Endothelial cell of umbilical vein (primary cell): ENCODE measurements around the gene FEZF1. TPM values are rescaled to one million over a fixed set of nuclear protein-coding genes. Genes with fewer than 3 reads are reported as not detected.

Experiments used
- BruUV-seq: library from RNA; stranded (reverse); fragments of 400-500 nt; replicated peaks from 2 replicates; lab custom pipeline; 2021; lab: Mats Ljungman, UMichigan
- CTCF ChIA-PET: fragments of 300-600, 350-600 bp; sonication (Branson Sonifier 250); formaldehyde crosslinking; loops from one replicate; lab custom pipeline; 2021; ENCODE audit warnings: antibody characterized with exemption, inconsistent platforms; lab: Charles Lee
- POLR2A ChIA-PET: fragments of 300-600, 350-600 bp; sonication (Branson Sonifier 250); formaldehyde crosslinking; loops from one replicate; lab custom pipeline; 2021; ENCODE audit warnings: antibody characterized with exemption, inconsistent platforms; lab: Charles Lee
- DNase-seq: peaks from one replicate; pipeline ENCODE4 v3.0.0-alpha.2; 2011; ENCODE audit warnings: low read depth, low spot score
- FAIRE-seq: peaks from 2 replicates; lab custom pipeline; 2011; peaks lifted over from hg19 to GRCh38; lab: Jason Lieb, UNC
- H2AFZ ChIP-seq: 2 replicates; pipeline ENCODE4 v1.6.0; 2012; ENCODE audit warnings: low read depth, low read length, control low read depth, inconsistent platforms
- H3K27ac ChIP-seq: 2 replicates; pipeline ENCODE4 v1.5.1; 2011; ENCODE audit warnings: low read depth, mild to moderate bottlenecking, control low read depth, low read length, moderate library complexity; ENCODE audit not compliant: insufficient read depth
- H3K27me3 ChIP-seq, 2 experiments: 2 replicates each; pipeline versions ENCODE4 v1.6.0 to v1.6.1; 2011; ENCODE audit warnings: low read length in 2 of 2, mixed read lengths in 1 of 2; ENCODE audit not compliant: control insufficient read depth in 2 of 2, insufficient read depth in 2 of 2
- H3K36me3 ChIP-seq, 2 experiments: 2 replicates in 1 of 2; 3 replicates in 1 of 2; pipeline ENCODE4 v1.5.1; 2011; ENCODE audit warnings: low read length in 2 of 2, mild to moderate bottlenecking in 1 of 2, moderate library complexity in 1 of 2; ENCODE audit not compliant: control insufficient read depth in 2 of 2, insufficient read depth in 2 of 2; ENCODE audit errors: extremely low read depth in 1 of 2
- H3K4me1 ChIP-seq: 3 replicates; pipeline ENCODE4 v1.5.1; 2011; ENCODE audit warnings: mild to moderate bottlenecking, low read length; ENCODE audit not compliant: control insufficient read depth, insufficient read depth; ENCODE audit errors: extremely low read depth
- H3K4me2 ChIP-seq: 2 replicates; pipeline ENCODE4 v1.6.1; 2011; ENCODE audit warnings: low read length, control low read depth, mixed read lengths; ENCODE audit not compliant: insufficient read depth
- H3K4me3 ChIP-seq, 3 experiments: fragments of 200-600 bp in 1 of 3; sonication (generic), shearing (Covaris generic) in 1 of 3; replicated peaks in 1 of 3; 2 replicates each; pipeline ENCODE4 v1.5.1; 2011 to 2016; ENCODE audit warnings: control low read depth in 3 of 3, low read length in 3 of 3, mild to moderate bottlenecking in 2 of 3, inconsistent platforms in 1 of 3, low read depth in 1 of 3, moderate library complexity in 1 of 3; ENCODE audit not compliant: insufficient read depth in 1 of 3
- H3K79me2 ChIP-seq: 2 replicates; pipeline ENCODE4 v1.6.0; 2012; ENCODE audit warnings: low read length, inconsistent platforms; ENCODE audit not compliant: control insufficient read depth, insufficient read depth
- H3K9ac ChIP-seq: replicated peaks from 2 replicates; pipeline ENCODE3; 2011; ENCODE audit warnings: low read length, control low read depth; ENCODE audit not compliant: insufficient read depth; ENCODE audit errors: extremely low read depth
- H3K9me1 ChIP-seq: replicated peaks from 3 replicates; pipeline ENCODE4 v1.6.0; 2011; ENCODE audit warnings: mild to moderate bottlenecking, low read length; ENCODE audit not compliant: control insufficient read depth, insufficient read depth; ENCODE audit errors: extremely low read depth
- H3K9me3 ChIP-seq: replicated peaks from 2 replicates; pipeline ENCODE4 v1.5.1; 2012; ENCODE audit warnings: low read length, inconsistent platforms; ENCODE audit not compliant: control insufficient read depth, insufficient read depth
- H4K20me1 ChIP-seq: replicated peaks from 2 replicates; pipeline ENCODE3; 2011; ENCODE audit warnings: mild to moderate bottlenecking, low read length; ENCODE audit not compliant: control insufficient read depth, insufficient read depth; ENCODE audit errors: extremely low read depth
- FOS ChIP-seq: IDR thresholded peaks from 2 replicates; pipeline ENCODE4 v1.6.1; 2011; ENCODE audit warnings: mild to moderate bottlenecking, low read length, moderate library complexity, borderline replicate concordance; ENCODE audit not compliant: insufficient read depth
- GATA2 ChIP-seq: IDR thresholded peaks from 2 replicates; pipeline ENCODE4 v1.7.0; 2011; ENCODE audit warnings: low read depth, mild to moderate bottlenecking, moderate library complexity, mixed read lengths, low read length; ENCODE audit not compliant: insufficient read length, insufficient read depth
- JUN ChIP-seq: IDR thresholded peaks from 2 replicates; pipeline ENCODE4 v1.6.1; 2011; ENCODE audit warnings: borderline replicate concordance, low read depth; ENCODE audit not compliant: insufficient read length, insufficient read depth
- POLR2A ChIP-seq: IDR thresholded peaks from 2 replicates; pipeline ENCODE4 v1.6.1; 2012; ENCODE audit warnings: low read depth, mild to moderate bottlenecking, control low read depth, low read length
- dilution Hi-C: fragments of 300-500 bp; cut with MboI; formaldehyde crosslinking; loops from one replicate; pipeline ENCODE4 v1.15.0; 2019; ENCODE audit warnings: low sequenced_read_pairs; ENCODE audit not compliant: extremely low pct_ligation_motif_present
- intact Hi-C: fragments of 100-400 bp; cut with micrococcal nuclease; formaldehyde crosslinking; loops from one replicate; pipeline ENCODE4 v1.10.0; 2022
- polyA plus RNA-seq, 4 experiments: library from polyadenylated mRNA; depleted of rRNA in 3 of 4; stranded (reverse) in 3 of 4; unstranded in 1 of 4; fragments of >200 nt; gene quantifications; 2 replicates each; pipeline versions ENCODE4 v1.2.1 to v1.2.3, GENCODE V29; 2011 to 2012; ENCODE audit warnings: missing spikeins in 1 of 4
- total RNA-seq: library from RNA; stranded (reverse); gene quantifications from 2 replicates; pipeline ENCODE4 v1.2.3, GENCODE V29; 2021
- TF ChIP-seq, protein P1 (sequence below), 2 donors: IDR thresholded peaks; 1 replicate in 1 of 2; 2 replicates in 1 of 2; pipeline ENCODE4 v1.5.1; 2011; ENCODE audit warnings: low read length in 2 of 2, mild to moderate bottlenecking in 2 of 2, moderate library complexity in 2 of 2, control low read depth in 1 of 2, inconsistent platforms in 1 of 2, low read depth in 1 of 2; ENCODE audit not compliant: insufficient read depth in 1 of 2; ENCODE audit errors: extremely low read depth in 1 of 2

FEZF1 gene
- total and polyA plus RNA-seq, 2 donors (not counting 3 experiments of a cell fraction or from before 2014, with no cell fraction given): not detected

DNA sequence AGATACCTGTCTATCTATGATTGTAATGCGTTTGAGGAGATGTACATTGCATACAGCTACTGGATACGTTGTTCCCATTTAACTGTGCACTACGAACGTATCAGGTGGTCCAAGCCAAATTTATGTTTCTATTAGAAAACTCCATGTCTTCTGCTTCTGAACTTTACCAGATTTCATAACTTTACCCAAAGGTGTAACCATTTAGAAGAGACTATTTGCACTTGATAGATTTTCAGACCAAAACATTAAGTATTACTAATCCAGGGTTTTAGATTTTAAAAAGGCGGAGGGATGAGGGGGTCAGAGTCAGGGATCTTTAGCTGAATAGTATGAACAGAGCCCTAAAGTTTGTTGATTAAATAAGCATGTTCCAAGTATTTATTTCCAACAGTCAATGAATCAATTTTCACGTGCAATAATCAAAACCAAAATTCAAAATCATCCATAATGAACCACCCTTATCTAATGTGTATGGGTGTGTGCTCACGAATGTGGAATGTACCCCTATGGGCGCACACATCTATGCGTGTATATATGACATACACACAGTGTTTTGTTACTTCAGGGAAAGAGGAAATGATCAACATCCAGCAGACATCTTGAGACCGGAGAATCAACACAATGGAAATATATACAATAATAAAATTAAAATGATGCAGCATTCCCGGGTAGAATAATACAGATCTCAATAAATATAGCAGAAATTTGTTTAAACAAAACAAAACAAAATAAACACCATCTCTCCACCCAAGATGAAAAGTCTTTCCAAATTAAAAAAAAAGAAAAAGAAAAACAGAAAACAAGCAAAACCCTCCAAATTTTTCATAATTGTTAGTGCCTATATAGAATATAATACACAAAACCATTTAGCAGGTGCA, 3.4 kb downstream of the FEZF1 start:
- Histone ChIP-seq H3K4me3 (no peak overlapping the region), H3K4me1 (peaks cover 14% of the 10 kb centered on the region), H3K27me3 (peaks cover 82 to 98% of the 10 kb centered on the region in 2 experiments), H3K9me1 (no peaks in the 10 kb centered on the region), H3K79me2 (no peaks in the 10 kb centered on the region), H3K27ac (no peak overlapping the region), H3K9me3 (no peaks in the 10 kb centered on the region), H3K4me2 (no peak overlapping the region), H3K36me3 (no peaks in the 10 kb centered on the region), H4K20me1 (no peaks in the 10 kb centered on the region), H3K9ac (no peak overlapping the region), H2AFZ (no peak overlapping the region)
- BruUV-seq: no TSS peak
- TF ChIP-seq, protein P1, sequence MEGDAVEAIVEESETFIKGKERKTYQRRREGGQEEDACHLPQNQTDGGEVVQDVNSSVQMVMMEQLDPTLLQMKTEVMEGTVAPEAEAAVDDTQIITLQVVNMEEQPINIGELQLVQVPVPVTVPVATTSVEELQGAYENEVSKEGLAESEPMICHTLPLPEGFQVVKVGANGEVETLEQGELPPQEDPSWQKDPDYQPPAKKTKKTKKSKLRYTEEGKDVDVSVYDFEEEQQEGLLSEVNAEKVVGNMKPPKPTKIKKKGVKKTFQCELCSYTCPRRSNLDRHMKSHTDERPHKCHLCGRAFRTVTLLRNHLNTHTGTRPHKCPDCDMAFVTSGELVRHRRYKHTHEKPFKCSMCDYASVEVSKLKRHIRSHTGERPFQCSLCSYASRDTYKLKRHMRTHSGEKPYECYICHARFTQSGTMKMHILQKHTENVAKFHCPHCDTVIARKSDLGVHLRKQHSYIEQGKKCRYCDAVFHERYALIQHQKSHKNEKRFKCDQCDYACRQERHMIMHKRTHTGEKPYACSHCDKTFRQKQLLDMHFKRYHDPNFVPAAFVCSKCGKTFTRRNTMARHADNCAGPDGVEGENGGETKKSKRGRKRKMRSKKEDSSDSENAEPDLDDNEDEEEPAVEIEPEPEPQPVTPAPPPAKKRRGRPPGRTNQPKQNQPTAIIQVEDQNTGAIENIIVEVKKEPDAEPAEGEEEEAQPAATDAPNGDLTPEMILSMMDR (IDR thresholded peaks at IDR 0.05; ENCODE audit: extremely low read depth in 1 of 2, insufficient read depth in 1 of 2, low read depth in 1 of 2, low read length in 2 of 2): no peak
- TF ChIP-seq FOS: no peak
- no peak for TF ChIP-seq JUN
- TF ChIP-seq GATA2: no peak
- TF ChIP-seq POLR2A: no peak
- ChIA-PET CTCF (no interaction called here), POLR2A (no interaction called here)
- FAIRE-seq: no peak
- no peak for DNase-seq
- intact Hi-C loops: no loop called here
- dilution Hi-C loops: no loop called here
